ENCODE data around the gene HOXD10. TPM values are rescaled to one million over a fixed set of nuclear protein-coding genes. Genes with fewer than 3 reads are reported as not detected.

Gene HOXD10
- total RNA-seq, 1 donor from 2014 or later = not detected

- peaks cover 24% of the 10 kb centered on the region for H3K4me1 Mint-ChIP-seq (ENCODE audit: unreplicated experiment)
- H3K36me3 Mint-ChIP-seq (ENCODE audit: low read depth, unreplicated experiment) = no peaks in the 10 kb centered on the region
- no peak for DNase-seq (ENCODE audit: low spot score)
- H3K27me3 Mint-ChIP-seq (ENCODE audit: unreplicated experiment) = peaks cover 46% of the 10 kb centered on the region
- peak; percentile 16 for TF ChIP-seq CTCF (IDR thresholded peaks at IDR 0.05; ENCODE audit: unreplicated experiment)
- H3K9me3 Mint-ChIP-seq (ENCODE audit: unreplicated experiment) = no peaks in the 10 kb centered on the region
- no peak overlapping the region for H3K27ac Mint-ChIP-seq (ENCODE audit: unreplicated experiment)
- H3K4me3 Mint-ChIP-seq (ENCODE audit: unreplicated experiment) = no peak overlapping the region
These were observed 7.2 kb upstream of the HOXD10 start for GRCh38 chr2:176109192-176109901.

GRCh38 chr2:176109946-176110345 is 6.6 kb upstream of the HOXD10 start:
- Mint-ChIP-seq H3K36me3 (ENCODE audit: low read depth, unreplicated experiment) (no peaks in the 10 kb centered on the region), H3K27ac (ENCODE audit: unreplicated experiment) (no peak overlapping the region), H3K9me3 (ENCODE audit: unreplicated experiment) (no peaks in the 10 kb centered on the region), H3K4me3 (ENCODE audit: unreplicated experiment) (no peak overlapping the region), H3K4me1 (ENCODE audit: unreplicated experiment) (peaks cover 25% of the 10 kb centered on the region), H3K27me3 (ENCODE audit: unreplicated experiment) (peaks cover 42% of the 10 kb centered on the region)
- TF ChIP-seq CTCF (IDR thresholded peaks at IDR 0.05; ENCODE audit: unreplicated experiment) = no peak
- no peak for DNase-seq (ENCODE audit: low spot score)

- Mint-ChIP-seq H3K4me1 (ENCODE audit: unreplicated experiment) (peaks cover 25% of the 10 kb centered on the region), H3K27ac (ENCODE audit: unreplicated experiment) (no peak overlapping the region), H3K4me3 (ENCODE audit: unreplicated experiment) (no peak overlapping the region), H3K9me3 (ENCODE audit: unreplicated experiment) (no peaks in the 10 kb centered on the region), H3K36me3 (ENCODE audit: low read depth, unreplicated experiment) (no peaks in the 10 kb centered on the region), H3K27me3 (ENCODE audit: unreplicated experiment) (peaks cover 40% of the 10 kb centered on the region)
- no peak for DNase-seq (ENCODE audit: low spot score)
- TF ChIP-seq CTCF (IDR thresholded peaks at IDR 0.05; ENCODE audit: unreplicated experiment) = no peak
These were observed 5.9 kb upstream of the HOXD10 start for GRCh38 chr2:176110415-176111308.

GRCh38 chr2:176111309-176111663 is 5.3 kb upstream of the HOXD10 start:
- no peak overlapping the region for H3K4me3 Mint-ChIP-seq (ENCODE audit: unreplicated experiment)
- DNase-seq (ENCODE audit: low spot score) = peak; percentile 83
- peaks cover 37% of the 10 kb centered on the region for H3K27me3 Mint-ChIP-seq (ENCODE audit: unreplicated experiment)
- no peaks in the 10 kb centered on the region for H3K9me3 Mint-ChIP-seq (ENCODE audit: unreplicated experiment)
- H3K4me1 Mint-ChIP-seq (ENCODE audit: unreplicated experiment) = peaks cover 20% of the 10 kb centered on the region
- H3K36me3 Mint-ChIP-seq (ENCODE audit: low read depth, unreplicated experiment) = no peaks in the 10 kb centered on the region
- no peak overlapping the region for H3K27ac Mint-ChIP-seq (ENCODE audit: unreplicated experiment)
- peak; percentile 34 for TF ChIP-seq CTCF (IDR thresholded peaks at IDR 0.05; ENCODE audit: unreplicated experiment)
